ENCODE measurements around the gene RASAL2. TPM values are rescaled to one million over a fixed set of nuclear protein-coding genes. Genes with fewer than 3 reads are reported as not detected.

RASAL2 gene
- total RNA-seq, 1 experiment from 2014 or later = 22.2 TPM

DNA sequence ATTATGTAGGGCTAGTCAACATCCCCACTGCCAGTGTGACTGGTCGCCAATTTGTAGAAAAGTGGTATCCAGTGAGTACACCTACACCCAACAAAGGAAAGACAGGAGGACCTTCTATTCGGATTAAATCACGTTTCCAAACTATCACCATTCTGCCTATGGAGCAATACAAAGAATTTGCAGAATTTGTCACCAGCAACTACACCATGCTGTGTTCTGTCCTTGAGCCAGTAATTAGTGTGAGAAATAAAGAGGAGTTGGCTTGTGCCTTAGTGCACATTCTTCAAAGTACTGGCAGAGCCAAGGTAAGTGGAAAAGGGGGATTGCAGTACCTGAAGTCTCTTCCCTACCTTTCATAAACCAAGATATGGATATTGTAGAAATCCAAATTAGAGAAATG lies 349.0 kb downstream of the RASAL2 start:
- Histone ChIP-seq H3K14ac (ENCODE audit: insufficient read depth, low read length) (no peak overlapping the region), H3K79me1 (ENCODE audit: insufficient read depth, low read depth, low read length, poor library complexity, severe bottlenecking) (no peaks in the 10 kb centered on the region), H3K56ac (ENCODE audit: insufficient read length, low read depth, low read length) (no peak overlapping the region), H3K79me2 (ENCODE audit: insufficient read depth, low read length) (no peaks in the 10 kb centered on the region), H3K4me1 (ENCODE audit: insufficient read depth, low read length) (no peaks in the 10 kb centered on the region), H3K4ac (ENCODE audit: low read depth, low read length) (no peak overlapping the region), H4K8ac (replicated peaks; ENCODE audit: insufficient read length, low read depth, low read length) (no peak overlapping the region), H2AK5ac (ENCODE audit: insufficient read length, low read length) (no peak overlapping the region), H2BK12ac (ENCODE audit: insufficient read length, low read depth, low read length) (no peak overlapping the region), H2BK15ac (ENCODE audit: low read depth, low read length) (no peak overlapping the region), H4K5ac (ENCODE audit: insufficient read length, low read depth, low read length) (no peak overlapping the region), H3K27me3 (ENCODE audit: insufficient read depth, low read length) (no peaks in the 10 kb centered on the region), H3K9me3 (ENCODE audit: control insufficient read depth, low read depth, low read length) (no peaks in the 10 kb centered on the region), H2BK5ac (ENCODE audit: insufficient read length, low read length) (no peak overlapping the region), H2BK120ac (ENCODE audit: low read depth, low read length, poor library complexity, severe bottlenecking) (no peak overlapping the region), H2AFZ (ENCODE audit: low read length) (no peak overlapping the region), H4K20me1 (ENCODE audit: control insufficient read depth, insufficient read depth, insufficient read length) (no peaks in the 10 kb centered on the region), H3K27ac (ENCODE audit: insufficient read length, low read depth, low read length) (no peak overlapping the region), H3K23me2 (ENCODE audit: insufficient read length, low read depth, low read length, poor library complexity, severe bottlenecking) (no peaks in the 10 kb centered on the region), H3K9ac (ENCODE audit: extremely low read depth, insufficient read length, low read length) (no peak overlapping the region), H4K91ac (ENCODE audit: insufficient read length, low read depth, low read length) (no peak overlapping the region), H3K23ac (ENCODE audit: insufficient read length, low read depth, low read length) (no peak overlapping the region), H3K18ac (ENCODE audit: insufficient read length, low read depth, low read length) (no peak overlapping the region), H2BK20ac (ENCODE audit: low read depth, low read length, poor library complexity, severe bottlenecking) (no peak overlapping the region), H3T11ph (ENCODE audit: low read length) (no peak overlapping the region), H3K4me2 (ENCODE audit: insufficient read depth, insufficient read length, low read length) (no peak overlapping the region)
- no peak for DNase-seq
- TF ChIP-seq, protein P1, sequence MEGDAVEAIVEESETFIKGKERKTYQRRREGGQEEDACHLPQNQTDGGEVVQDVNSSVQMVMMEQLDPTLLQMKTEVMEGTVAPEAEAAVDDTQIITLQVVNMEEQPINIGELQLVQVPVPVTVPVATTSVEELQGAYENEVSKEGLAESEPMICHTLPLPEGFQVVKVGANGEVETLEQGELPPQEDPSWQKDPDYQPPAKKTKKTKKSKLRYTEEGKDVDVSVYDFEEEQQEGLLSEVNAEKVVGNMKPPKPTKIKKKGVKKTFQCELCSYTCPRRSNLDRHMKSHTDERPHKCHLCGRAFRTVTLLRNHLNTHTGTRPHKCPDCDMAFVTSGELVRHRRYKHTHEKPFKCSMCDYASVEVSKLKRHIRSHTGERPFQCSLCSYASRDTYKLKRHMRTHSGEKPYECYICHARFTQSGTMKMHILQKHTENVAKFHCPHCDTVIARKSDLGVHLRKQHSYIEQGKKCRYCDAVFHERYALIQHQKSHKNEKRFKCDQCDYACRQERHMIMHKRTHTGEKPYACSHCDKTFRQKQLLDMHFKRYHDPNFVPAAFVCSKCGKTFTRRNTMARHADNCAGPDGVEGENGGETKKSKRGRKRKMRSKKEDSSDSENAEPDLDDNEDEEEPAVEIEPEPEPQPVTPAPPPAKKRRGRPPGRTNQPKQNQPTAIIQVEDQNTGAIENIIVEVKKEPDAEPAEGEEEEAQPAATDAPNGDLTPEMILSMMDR (conservative IDR thresholded peaks at IDR 0.05) = no peak
- Mint-ChIP-seq H3K27me3 (ENCODE audit: low read depth) (no peaks in the 10 kb centered on the region), H3K4me1 (peaks cover 5 to 7% of the 10 kb centered on the region in 2 experiments), H3K9me3 (no peaks in the 10 kb centered on the region), H3K36me3 (ENCODE audit: insufficient read depth in 1 of 3, low read depth in 3 of 3) (peaks cover 9 to 19% (median 18%) of the 10 kb centered on the region in 3 experiments; a peak in 6 of 7 replicates), H3K4me3 (no peak overlapping the region), H3K27ac (no peak overlapping the region)
- WGBS (ENCODE audit: extremely low coverage, insufficient read length, low lambda C conversion rate) = no CpG with 5 or more reads among the region's 3 CpGs
